H9 (cell line): Measurements from ENCODE around the gene GPHN. TPM values are rescaled to one million over a fixed set of nuclear protein-coding genes. Genes with fewer than 3 reads are reported as not detected.
"Not testable (repeated sequence)": the region's sequence is repeated elsewhere in the genome, so short reads cannot be mapped to it uniquely, and the experiment has no call there.

Experiments
- DNase-seq: peaks from one replicate; pipeline ENCODE4 v3.0.0-alpha.2; 2017
- H2AFZ ChIP-seq: one replicate; pipeline ENCODE4 v1.6.1; 2013; ENCODE audit warnings: mild to moderate bottlenecking, low read length, control low read depth, moderate library complexity
- H2AK5ac ChIP-seq: 2 replicates; pipeline ENCODE4 v1.6.1; 2013; ENCODE audit warnings: low read length, control low read depth, mixed read lengths; ENCODE audit not compliant: insufficient read length
- H2BK120ac ChIP-seq: one replicate; pipeline ENCODE4 v1.6.1; 2013; ENCODE audit warnings: low read depth, mild to moderate bottlenecking, low read length, control low read depth, inconsistent platforms; ENCODE audit not compliant: poor library complexity, severe bottlenecking
- H2BK12ac ChIP-seq: 2 replicates; pipeline ENCODE4 v1.6.1; 2013; ENCODE audit warnings: low read length, control low read depth, mixed read lengths, low read depth; ENCODE audit not compliant: insufficient read length
- H2BK15ac ChIP-seq: 2 replicates; pipeline ENCODE4 v1.6.1; 2013; ENCODE audit warnings: low read depth, low read length, control low read depth
- H2BK20ac ChIP-seq: one replicate; pipeline ENCODE4 v1.6.1; 2013; ENCODE audit warnings: low read depth, mild to moderate bottlenecking, low read length, control low read depth, inconsistent platforms; ENCODE audit not compliant: poor library complexity, severe bottlenecking
- H2BK5ac ChIP-seq: 2 replicates; pipeline ENCODE4 v1.6.1; 2013; ENCODE audit warnings: low read length, control low read depth, mixed read lengths; ENCODE audit not compliant: insufficient read length
- H3K14ac ChIP-seq: 2 replicates; pipeline ENCODE4 v1.6.1; 2013; ENCODE audit warnings: low read length, control low read depth; ENCODE audit not compliant: insufficient read depth
- H3K18ac ChIP-seq: 2 replicates; pipeline ENCODE4 v1.6.1; 2013; ENCODE audit warnings: low read depth, mild to moderate bottlenecking, mixed read lengths, low read length, control low read depth; ENCODE audit not compliant: insufficient read length
- H3K23ac ChIP-seq: 2 replicates; pipeline ENCODE4 v1.6.1; 2013; ENCODE audit warnings: low read length, control low read depth, mixed read lengths, low read depth; ENCODE audit not compliant: insufficient read length
- H3K23me2 ChIP-seq: 2 replicates; pipeline ENCODE4 v1.6.1; 2013; ENCODE audit warnings: low read depth, mild to moderate bottlenecking, mixed read lengths, low read length, control low read depth; ENCODE audit not compliant: insufficient read length, poor library complexity, severe bottlenecking
- H3K27ac ChIP-seq: 2 replicates; pipeline ENCODE4 v1.5.1; 2013; ENCODE audit warnings: low read length, control low read depth, mixed read lengths, low read depth; ENCODE audit not compliant: insufficient read length
- H3K27me3 ChIP-seq: 2 replicates; pipeline ENCODE4 v1.6.1; 2013; ENCODE audit warnings: low read length, control low read depth, inconsistent platforms; ENCODE audit not compliant: insufficient read depth
- H3K4ac ChIP-seq: 2 replicates; pipeline ENCODE4 v1.6.1; 2013; ENCODE audit warnings: low read depth, mild to moderate bottlenecking, control low read depth, inconsistent platforms, low read length, moderate library complexity
- H3K4me1 ChIP-seq: 2 replicates; pipeline ENCODE4 v1.6.1; 2013; ENCODE audit warnings: low read length, control low read depth, inconsistent platforms; ENCODE audit not compliant: insufficient read depth
- H3K4me2 ChIP-seq: 2 replicates; pipeline ENCODE4 v1.6.1; 2013; ENCODE audit warnings: low read length, control low read depth, mixed read lengths; ENCODE audit not compliant: insufficient read length, insufficient read depth
- H3K56ac ChIP-seq: 2 replicates; pipeline ENCODE4 v1.6.1; 2013; ENCODE audit warnings: low read depth, mild to moderate bottlenecking, mixed read lengths, low read length, control low read depth; ENCODE audit not compliant: insufficient read length
- H3K79me1 ChIP-seq: 2 replicates; pipeline ENCODE4 v1.6.1; 2013; ENCODE audit warnings: low read depth, mild to moderate bottlenecking, moderate library complexity, low read length, control low read depth, inconsistent platforms; ENCODE audit not compliant: insufficient read depth, poor library complexity, severe bottlenecking
- H3K79me2 ChIP-seq: 2 replicates; pipeline ENCODE4 v1.6.1; 2013; ENCODE audit warnings: low read length, control low read depth, inconsistent platforms; ENCODE audit not compliant: insufficient read depth
- H3K9ac ChIP-seq: 2 replicates; pipeline ENCODE4 v1.6.1; 2013; ENCODE audit warnings: low read length, control low read depth, mixed read lengths; ENCODE audit not compliant: insufficient read length; ENCODE audit errors: extremely low read depth
- H3K9me3 ChIP-seq: one replicate; pipeline ENCODE4 v1.6.1; 2013; ENCODE audit warnings: low read depth, low read length, inconsistent platforms; ENCODE audit not compliant: control insufficient read depth
- H3T11ph ChIP-seq: one replicate; pipeline ENCODE4 v1.6.1; 2013; ENCODE audit warnings: mild to moderate bottlenecking, low read length, control low read depth, inconsistent platforms
- H4K20me1 ChIP-seq: one replicate; pipeline ENCODE4 v1.6.1; 2013; ENCODE audit not compliant: control insufficient read depth, insufficient read length, insufficient read depth
- H4K5ac ChIP-seq: 2 replicates; pipeline ENCODE4 v1.6.1; 2013; ENCODE audit warnings: low read depth, mild to moderate bottlenecking, mixed read lengths, low read length, control low read depth; ENCODE audit not compliant: insufficient read length
- H4K8ac ChIP-seq: replicated peaks from 2 replicates; pipeline ENCODE4 v1.6.1; 2013; ENCODE audit warnings: low read length, control low read depth, mixed read lengths, low read depth; ENCODE audit not compliant: insufficient read length
- H4K91ac ChIP-seq: 2 replicates; pipeline ENCODE4 v1.6.1; 2013; ENCODE audit warnings: low read depth, mild to moderate bottlenecking, moderate library complexity, mixed read lengths, low read length, control low read depth; ENCODE audit not compliant: insufficient read length
- H3K27ac Mint-ChIP-seq, 3 experiments: 2 replicates in 2 of 3; 3 replicates in 1 of 3; pipeline ENCODE4 v1.8.0; 2020 to 2021; ENCODE audit warnings: mixed read lengths in 3 of 3, mild to moderate bottlenecking in 1 of 3, moderate library complexity in 1 of 3
- H3K27me3 Mint-ChIP-seq: 2 replicates; pipeline ENCODE4 v1.8.0; 2021; ENCODE audit warnings: low read depth, mild to moderate bottlenecking, moderate library complexity, mixed read lengths
- H3K36me3 Mint-ChIP-seq, 3 experiments: 2 replicates in 2 of 3; 3 replicates in 1 of 3; pipeline ENCODE4 v1.8.0; 2020 to 2021; ENCODE audit warnings: low read depth in 3 of 3, mixed read lengths in 3 of 3; ENCODE audit not compliant: insufficient read depth in 1 of 3
- H3K4me1 Mint-ChIP-seq, 2 experiments: 2 replicates each; pipeline ENCODE4 v1.8.0; 2020; ENCODE audit warnings: mixed read lengths in 2 of 2
- H3K4me3 Mint-ChIP-seq, 2 experiments: 2 replicates in 1 of 2; 3 replicates in 1 of 2; pipeline ENCODE4 v1.8.0; 2020 to 2021; ENCODE audit warnings: mild to moderate bottlenecking in 2 of 2, mixed read lengths in 2 of 2, moderate library complexity in 1 of 2
- H3K9me3 Mint-ChIP-seq, 2 experiments: 2 replicates in 1 of 2; 3 replicates in 1 of 2; pipeline ENCODE4 v1.8.0; 2020; ENCODE audit warnings: mild to moderate bottlenecking in 2 of 2, mixed read lengths in 2 of 2, moderate library complexity in 1 of 2
- WGBS: extraction: QIAGEN DNeasy Blood & Tissue Kit; methylation state at CpG from one replicate; pipeline ENCODE4 v1.1.7; 2013; ENCODE audit warnings: missing lambda C conversion rate, low lambda C conversion rate, mixed read lengths; ENCODE audit not compliant: insufficient read length; ENCODE audit errors: extremely low coverage; 5-methylcytosine and 5-hydroxymethylcytosine counted together
- total RNA-seq: library from RNA; stranded (reverse); gene quantifications from 2 replicates; pipeline ENCODE4 v1.2.1, GENCODE V29; 2021
- TF ChIP-seq, protein P1 (sequence below): fragments of 200-600 bp; sonication (generic); conservative IDR thresholded peaks from 3 replicates; pipeline ENCODE4 v1.8.0; 2021; ENCODE audit warnings: antibody characterized with exemption, mild to moderate bottlenecking

The GPHN gene
- total RNA-seq, 1 experiment from 2014 or later: 16.1 TPM

DNA sequence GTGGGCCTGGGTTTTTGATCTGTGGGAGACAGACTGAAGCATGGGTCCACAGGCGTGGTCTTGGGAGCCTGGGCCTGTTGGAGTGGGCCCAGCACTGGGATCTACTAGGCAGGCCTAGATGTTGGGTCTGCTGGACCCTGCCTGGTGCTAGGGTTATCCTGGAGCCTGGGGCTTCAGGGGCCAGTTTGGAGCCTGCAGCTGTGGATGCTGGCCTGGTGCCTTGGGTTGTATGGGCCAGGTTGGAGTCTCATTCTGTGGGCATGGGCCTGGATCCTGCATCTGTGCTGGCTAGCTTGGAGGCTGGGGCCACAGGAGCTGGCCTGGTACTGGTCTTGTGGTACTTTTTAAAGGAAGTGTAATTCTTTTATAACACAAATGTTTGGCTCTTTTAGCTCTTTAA is 68.0 kb downstream of the GPHN start:
- no peaks in the 10 kb centered on the region for H4K20me1 ChIP-seq

DNA sequence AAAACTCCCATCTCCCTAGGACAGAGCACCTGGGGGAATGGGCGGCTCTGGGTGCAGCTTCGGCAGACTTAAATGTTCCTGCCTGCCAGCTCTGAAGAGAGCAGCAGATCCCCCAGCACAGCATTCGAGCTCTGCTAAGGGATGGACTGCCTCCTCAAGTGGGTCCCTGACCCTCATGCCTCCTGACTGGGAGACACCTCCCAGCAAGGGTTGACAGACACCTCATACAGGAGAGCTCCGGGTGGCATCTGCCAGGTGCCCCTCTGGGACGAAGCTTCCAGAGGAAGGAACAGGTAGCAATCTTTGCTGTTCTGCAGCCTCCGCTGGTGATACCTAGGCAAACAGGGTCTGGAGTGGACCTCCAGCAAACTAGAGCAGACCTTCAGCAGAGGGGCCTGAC is 79.8 kb downstream of the GPHN start:
- not testable (repeated sequence) for H2BK120ac ChIP-seq, H3K79me1 ChIP-seq, H3K9me3 ChIP-seq, H2BK12ac ChIP-seq, H3K4me2 ChIP-seq, H3K9ac ChIP-seq, H3K79me2 ChIP-seq, H3K14ac ChIP-seq, H3T11ph ChIP-seq, H3K4me1 ChIP-seq, H3K4me1 Mint-ChIP-seq, H3K27me3 Mint-ChIP-seq, H2BK5ac ChIP-seq, H4K5ac ChIP-seq, H3K27ac Mint-ChIP-seq, H3K56ac ChIP-seq, H2AK5ac ChIP-seq, H2AFZ ChIP-seq, H3K23me2 ChIP-seq, H3K4me3 Mint-ChIP-seq, H3K4ac ChIP-seq, H4K20me1 ChIP-seq, H3K23ac ChIP-seq, H2BK15ac ChIP-seq, H3K27ac ChIP-seq, H4K91ac ChIP-seq, H4K8ac ChIP-seq, H2BK20ac ChIP-seq, DNase-seq, H3K18ac ChIP-seq, H3K27me3 ChIP-seq
- Mint-ChIP-seq H3K9me3 (peaks cover 39 to 61% of the 10 kb centered on the region in 2 experiments), H3K36me3 (peaks cover 13 to 22% (median 19%) of the 10 kb centered on the region in 3 experiments)
- no CpG with 5 or more reads among the region's 6 CpGs for WGBS

More for the DNA sequence above, 68.0 kb downstream of the GPHN start:
- peaks cover 15 to 52% (median 20%) of the 10 kb centered on the region in 3 experiments for H3K36me3 Mint-ChIP-seq
- H3K9me3 ChIP-seq: no peaks in the 10 kb centered on the region
- no peak overlapping the region for H3K23ac ChIP-seq
- H2AFZ ChIP-seq: no peak overlapping the region
- H3K79me2 ChIP-seq: no peaks in the 10 kb centered on the region; the same call in 1 of the 2 replicates
- DNase-seq: no peak
- H3K9me3 Mint-ChIP-seq: peaks cover 24 to 50% of the 10 kb centered on the region in 2 experiments
- H2BK5ac ChIP-seq: no peak overlapping the region
- H3K27ac ChIP-seq: no peak overlapping the region
- peak overlapping the region in 1 of 3 experiments; percentile 44; a peak in 1 of 7 replicates for H3K27ac Mint-ChIP-seq
- no peaks in the 10 kb centered on the region for H3K27me3 Mint-ChIP-seq
- no peak overlapping the region for H2BK20ac ChIP-seq
- TF ChIP-seq, protein P1, sequence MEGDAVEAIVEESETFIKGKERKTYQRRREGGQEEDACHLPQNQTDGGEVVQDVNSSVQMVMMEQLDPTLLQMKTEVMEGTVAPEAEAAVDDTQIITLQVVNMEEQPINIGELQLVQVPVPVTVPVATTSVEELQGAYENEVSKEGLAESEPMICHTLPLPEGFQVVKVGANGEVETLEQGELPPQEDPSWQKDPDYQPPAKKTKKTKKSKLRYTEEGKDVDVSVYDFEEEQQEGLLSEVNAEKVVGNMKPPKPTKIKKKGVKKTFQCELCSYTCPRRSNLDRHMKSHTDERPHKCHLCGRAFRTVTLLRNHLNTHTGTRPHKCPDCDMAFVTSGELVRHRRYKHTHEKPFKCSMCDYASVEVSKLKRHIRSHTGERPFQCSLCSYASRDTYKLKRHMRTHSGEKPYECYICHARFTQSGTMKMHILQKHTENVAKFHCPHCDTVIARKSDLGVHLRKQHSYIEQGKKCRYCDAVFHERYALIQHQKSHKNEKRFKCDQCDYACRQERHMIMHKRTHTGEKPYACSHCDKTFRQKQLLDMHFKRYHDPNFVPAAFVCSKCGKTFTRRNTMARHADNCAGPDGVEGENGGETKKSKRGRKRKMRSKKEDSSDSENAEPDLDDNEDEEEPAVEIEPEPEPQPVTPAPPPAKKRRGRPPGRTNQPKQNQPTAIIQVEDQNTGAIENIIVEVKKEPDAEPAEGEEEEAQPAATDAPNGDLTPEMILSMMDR: no peak
- H4K8ac ChIP-seq: no peak overlapping the region
- no CpG with 5 or more reads among the region's 1 CpG for WGBS
- H3K18ac ChIP-seq: no peak overlapping the region
- H2BK120ac ChIP-seq: no peak overlapping the region
- no peak overlapping the region for H2AK5ac ChIP-seq
- H3T11ph ChIP-seq: no peak overlapping the region
- no peak overlapping the region for H3K4me3 Mint-ChIP-seq
- no peak overlapping the region for H3K4ac ChIP-seq
- H3K4me1 ChIP-seq: no peaks in the 10 kb centered on the region
- no peaks in the 10 kb centered on the region for H3K27me3 ChIP-seq
- H3K79me1 ChIP-seq: peaks cover 5% of the 10 kb centered on the region
- no peak overlapping the region for H2BK12ac ChIP-seq
- H4K5ac ChIP-seq: no peak overlapping the region
- no peak overlapping the region for H2BK15ac ChIP-seq
- no peak overlapping the region for H3K9ac ChIP-seq
- no peak overlapping the region for H3K4me2 ChIP-seq
- no peak overlapping the region for H3K56ac ChIP-seq
- H3K14ac ChIP-seq: no peak overlapping the region
- no peaks in the 10 kb centered on the region for H3K4me1 Mint-ChIP-seq
- H3K23me2 ChIP-seq: no peaks in the 10 kb centered on the region
- H4K91ac ChIP-seq: no peak overlapping the region
